HepG2 (cell line): ENCODE results near the gene TMEM131L. TPM values are rescaled to one million over a fixed set of nuclear protein-coding genes. Genes with fewer than 3 reads are reported as not detected.

ENCODE experiments used
- ATAC-seq: fragments of 200-7000 bp; cut with Tn5 transposase; 3 replicates; pipeline ENCODE4 v1.9.1; 2020; ENCODE audit warnings: mild to moderate bottlenecking, moderate library complexity
- BruUV-seq: library from RNA; stranded (reverse); fragments of 400-500 nt; replicated peaks from 2 replicates; lab custom pipeline; 2021; lab: Mats Ljungman, UMichigan
- CTCF ChIA-PET: fragments of 300-600 bp; formaldehyde crosslinking; extraction: SDS; loops from one replicate; lab custom pipeline; 2021; ENCODE audit warnings: low total read pairs, inconsistent platforms, low intra/inter-chr PET ratio; lab: Yijun Ruan, JAX
- POLR2A ChIA-PET: fragments of 350-600 bp; sonication (Branson Sonifier 250); formaldehyde crosslinking; loops from one replicate; lab custom pipeline; 2020; ENCODE audit warnings: antibody characterized with exemption, inconsistent platforms; lab: Yijun Ruan, JAX
- DNase-seq: peaks from one replicate; pipeline ENCODE4 v3.0.0-alpha.2; 2015; ENCODE audit warnings: low spot score
- FAIRE-seq: peaks from 3 replicates; lab custom pipeline; 2011; peaks lifted over from hg19 to GRCh38; lab: Jason Lieb, UNC
- H2AFZ ChIP-seq: one replicate; pipeline ENCODE4 v1.6.1; 2011; ENCODE audit warnings: low read length, inconsistent platforms
- H3K27ac ChIP-seq: fragments of 300-600 bp; 3 replicates; pipeline ENCODE4 v1.8.0; 2011; ENCODE audit warnings: mixed run types, mild to moderate bottlenecking, mixed read lengths, low read length, inconsistent platforms; ENCODE audit not compliant: insufficient read depth; ENCODE audit errors: extremely low read length
- H3K27me3 ChIP-seq, 2 experiments: fragments of 200-600 bp in 1 of 2; 2 replicates in 1 of 2; 3 replicates in 1 of 2; pipeline versions ENCODE4 v1.6.0 to v1.8.0; 2011; ENCODE audit warnings: low read length in 2 of 2, mild to moderate bottlenecking in 2 of 2, moderate library complexity in 2 of 2, inconsistent platforms in 1 of 2; ENCODE audit not compliant: insufficient read depth in 2 of 2, control insufficient read depth in 1 of 2
- H3K36me3 ChIP-seq, 2 experiments: fragments of 200-600 bp in 1 of 2; replicated peaks in 1 of 2; 2 replicates in 1 of 2; 3 replicates in 1 of 2; pipeline versions ENCODE4 v1.5.1 to v1.8.0; 2011; ENCODE audit warnings: low read length in 2 of 2, inconsistent platforms in 1 of 2; ENCODE audit not compliant: insufficient read depth in 2 of 2, control insufficient read depth in 1 of 2
- H3K4me1 ChIP-seq: 2 replicates; pipeline ENCODE4 v1.5.1; 2012; ENCODE audit warnings: low read length, inconsistent platforms; ENCODE audit not compliant: insufficient read depth
- H3K4me2 ChIP-seq: 2 replicates; pipeline ENCODE4 v1.6.0; 2011; ENCODE audit warnings: low read depth, low read length, inconsistent platforms
- H3K4me3 ChIP-seq, 3 experiments: fragments of 200-600 bp in 1 of 3; sonication (generic), shearing (Covaris generic) in 1 of 3; replicated peaks in 1 of 3; 2 replicates each; pipeline ENCODE4 v1.5.1; 2011 to 2016; ENCODE audit warnings: low read length in 3 of 3, inconsistent platforms in 2 of 3, low read depth in 2 of 3, mild to moderate bottlenecking in 2 of 3, control low read depth in 1 of 3, mixed read lengths in 1 of 3; ENCODE audit not compliant: insufficient read depth in 1 of 3
- H3K79me2 ChIP-seq: one replicate; pipeline ENCODE4 v1.6.1; 2011; ENCODE audit warnings: low read length, inconsistent platforms; ENCODE audit not compliant: insufficient read depth
- H3K9ac ChIP-seq: 2 replicates; pipeline ENCODE4 v1.6.0; 2011; ENCODE audit warnings: mild to moderate bottlenecking, low read depth, low read length, inconsistent platforms; ENCODE audit not compliant: insufficient read depth
- H3K9me3 ChIP-seq: 2 replicates; pipeline ENCODE4 v1.5.1; 2012; ENCODE audit warnings: mild to moderate bottlenecking, low read length
- H4K20me1 ChIP-seq: 2 replicates; pipeline ENCODE4 v1.6.0; 2011; ENCODE audit warnings: inconsistent platforms, mild to moderate bottlenecking, low read length, moderate library complexity; ENCODE audit not compliant: insufficient read depth
- ATAD3A ChIP-seq: sonication (generic); formaldehyde crosslinking; IDR thresholded peaks from 2 replicates; pipeline ENCODE4 v1.4.0; 2020; ENCODE audit warnings: missing genetic modification reagents
- FOXK1 ChIP-seq: sonication (generic); formaldehyde crosslinking; IDR thresholded peaks from 2 replicates; pipeline ENCODE4 v1.4.0; 2020; ENCODE audit warnings: low read depth, missing genetic modification reagents, borderline replicate concordance
- IKZF1 ChIP-seq: fragments of 450-650 bp; IDR thresholded peaks from 2 replicates; pipeline ENCODE4 v1.7.1; 2016
- KLF6 ChIP-seq: IDR thresholded peaks from 2 replicates; pipeline ENCODE4 v1.8.0; 2016; ENCODE audit warnings: missing biosample characterization, missing genetic modification reagents
- SOX5 ChIP-seq: IDR thresholded peaks from 2 replicates; pipeline ENCODE4 v1.6.1; 2016; ENCODE audit warnings: borderline replicate concordance
- STAT5B ChIP-seq: sonication (generic); formaldehyde crosslinking; IDR thresholded peaks from 2 replicates; pipeline ENCODE4 v1.4.0; 2020; ENCODE audit warnings: missing genetic modification reagents
- ZNF552 ChIP-seq: sonication (generic); formaldehyde crosslinking; IDR thresholded peaks from 2 replicates; pipeline ENCODE4 v1.9.0; 2022; ENCODE audit warnings: missing genetic modification reagents, mild to moderate bottlenecking, borderline replicate concordance
- ZNF674 ChIP-seq: sonication (generic); formaldehyde crosslinking; IDR thresholded peaks from 2 replicates; pipeline ENCODE4 v1.5.0; 2020; ENCODE audit warnings: low read depth, mild to moderate bottlenecking, missing genetic modification reagents
- ZNF879 ChIP-seq: sonication (generic); formaldehyde crosslinking; IDR thresholded peaks from 2 replicates; pipeline ENCODE4 v1.8.1; 2023; ENCODE audit warnings: missing genetic modification reagents
- ZSCAN9 ChIP-seq: IDR thresholded peaks from 2 replicates; pipeline ENCODE4 v1.6.1; 2016; ENCODE audit warnings: borderline replicate concordance
- WGBS: methylation state at CpG from one replicate; pipeline ENCODE4 v1.1.6; 2017; ENCODE audit warnings: low lambda C conversion rate; 5-methylcytosine and 5-hydroxymethylcytosine counted together
- in situ Hi-C: cut with HindIII; loops from 2 replicates; pipeline ENCODE4 v1.10.0; 2017; ENCODE audit warnings: low pct_unique_long_range_greater_than_20kb; ENCODE audit not compliant: extremely low pct_ligation_motif_present
- intact Hi-C: fragments of 100-400 bp; cut with micrococcal nuclease; formaldehyde crosslinking; loops from one replicate; pipeline ENCODE4 v1.10.0; 2022; ENCODE audit not compliant: unreplicated experiment
- polyA plus RNA-seq, 8 experiments: library from polyadenylated mRNA; depleted of rRNA in 3 of 8; stranded (reverse) in 7 of 8; unstranded in 1 of 8; fragments of >200 nt; fragmentation: Illumina TruSeq in 4 of 8; extraction: Trizol in 4 of 8; gene quantifications; 2 replicates each; pipeline versions ENCODE4 v1.2.1 to v1.2.3, GENCODE V29; 2011 to 2016; ENCODE audit warnings: low read depth in 4 of 8, missing spikeins in 1 of 8, mixed read lengths in 1 of 8; ENCODE audit not compliant: insufficient read depth in 1 of 8
- total RNA-seq, 5 experiments: library from RNA; depleted of rRNA; stranded (reverse); fragments of >200 nt; fragmentation: Illumina TruSeq; extraction: Trizol; gene quantifications; 2 replicates each; pipeline ENCODE4 v1.2.3, GENCODE V29; 2016; ENCODE audit warnings: low read depth in 1 of 5
- TF ChIP-seq, protein P1 (sequence below): sonication (generic); formaldehyde crosslinking; IDR thresholded peaks from 2 replicates; pipeline ENCODE4 v1.5.0; 2020; ENCODE audit warnings: missing genetic modification reagents
- TF ChIP-seq, protein P2 (sequence below): sonication (generic); formaldehyde crosslinking; IDR thresholded peaks from 2 replicates; pipeline ENCODE4 v1.4.0; 2020; ENCODE audit warnings: missing genetic modification reagents, borderline replicate concordance
- TF ChIP-seq, protein P3 (sequence below): IDR thresholded peaks from 2 replicates; pipeline ENCODE4 v1.6.1; 2012; ENCODE audit warnings: low read length, improper control_type of control experiment
- TF ChIP-seq, protein P4 (sequence below): sonication (generic); formaldehyde crosslinking; IDR thresholded peaks from 2 replicates; pipeline ENCODE4 v1.9.0; 2021; ENCODE audit warnings: missing genetic modification reagents, mild to moderate bottlenecking, borderline replicate concordance

The TMEM131L gene
- total and polyA plus RNA-seq, 2 of the 13 experiments (the other 11 are each of a cell fraction or from before 2014, with no cell fraction given), result 2.2 to 4.5 TPM

DNA sequence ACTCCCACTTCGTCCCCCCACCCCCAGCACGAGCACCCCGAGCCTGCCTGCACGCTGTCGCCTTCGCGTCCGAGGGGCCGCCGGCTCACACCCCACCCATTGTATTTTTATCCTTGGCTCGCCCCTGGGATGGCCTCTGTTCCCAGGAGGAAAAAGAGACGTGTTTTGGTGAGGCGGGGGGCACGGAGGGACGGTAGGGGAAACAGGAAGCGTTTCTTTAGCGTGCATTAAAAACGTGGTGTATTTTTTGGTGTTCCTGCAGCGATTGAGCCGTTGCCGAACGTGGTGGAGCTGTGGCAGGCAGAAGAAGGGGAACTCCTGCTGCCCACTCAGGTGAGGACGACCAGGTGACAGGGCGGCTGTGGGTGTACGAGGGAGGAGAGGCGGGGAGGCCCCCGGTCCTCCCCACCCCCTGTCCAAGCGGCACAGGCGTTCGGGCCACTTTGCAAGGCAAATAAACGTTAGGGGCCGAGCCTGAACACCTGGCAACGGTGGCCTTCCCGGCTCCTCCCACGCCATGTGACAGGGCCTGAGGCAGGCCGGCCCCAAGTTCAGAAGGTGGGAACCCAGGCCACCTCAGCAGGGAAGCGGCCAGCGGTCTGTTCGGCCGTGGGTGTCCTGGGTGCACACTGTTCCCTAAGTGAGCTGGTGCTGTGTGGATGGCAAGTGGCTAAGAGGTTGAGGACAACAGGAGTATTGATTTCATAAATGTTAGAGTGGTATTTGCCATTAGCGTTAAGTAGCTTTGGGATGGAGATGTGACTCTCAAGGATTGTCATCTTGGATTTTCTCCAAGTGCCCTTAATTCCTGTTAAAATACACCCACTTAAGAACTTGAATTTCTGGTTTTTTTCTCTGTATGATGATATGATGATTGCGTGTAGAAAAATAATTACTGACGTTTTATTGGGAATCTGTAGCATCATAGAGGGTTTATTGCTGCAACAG lies 1.1 kb downstream of the TMEM131L start (continued):
- 0 out of 2 replicates have a peak, but pooled peaks have one; percentile 15 for TF ChIP-seq ZNF674 (CRISPR knock-in tag)
- no peak for TF ChIP-seq IKZF1

DNA sequence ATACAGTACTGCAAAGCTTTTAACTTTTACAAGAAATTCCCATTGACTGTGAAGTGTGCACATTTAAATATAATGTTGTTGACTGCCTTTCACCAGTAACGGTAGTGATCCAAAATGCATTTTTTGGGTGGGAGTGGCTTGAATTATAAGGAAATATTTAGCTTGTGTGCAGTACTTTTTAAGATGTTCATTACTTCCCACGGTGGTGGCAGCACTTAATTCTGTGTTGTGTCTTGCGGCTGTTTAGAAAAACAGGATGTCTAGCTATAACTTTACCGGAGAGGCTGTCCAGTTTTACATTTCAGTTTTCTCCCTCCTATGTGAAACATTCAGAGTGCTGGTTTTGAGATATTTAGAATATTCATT lies 1.7 kb downstream of the TMEM131L start:
- no peak overlapping the region for H3K27ac ChIP-seq
- POLR2A ChIA-PET, result interaction anchor here (1.9 kb wide), 1 partner anchor 97 kb away, joined by 6 read pairs; no protein-coding TSS in a partner anchor
- no peak overlapping the region; a peak in 1 of 6 replicates for H3K4me3 ChIP-seq
- no peaks in the 10 kb centered on the region for H3K79me2 ChIP-seq
- no peak overlapping the region for H3K9ac ChIP-seq
- peaks cover 0 to 12% of the 10 kb centered on the region in 2 experiments; a peak in 3 of 5 replicates for H3K27me3 ChIP-seq
- FAIRE-seq (no peak), DNase-seq (no peak), ATAC-seq (no peak)
- H3K9me3 ChIP-seq, result no peaks in the 10 kb centered on the region
- in situ Hi-C loops, result no loop called here
- peaks cover 26% of the 10 kb centered on the region for H3K4me1 ChIP-seq
- H3K36me3 ChIP-seq, result no peaks in the 10 kb centered on the region
- CTCF ChIA-PET, result no interaction called here
- WGBS, result 86% methylated on average over 4 of the region's 4 CpGs
- intact Hi-C loops, result loop anchor here (1.0 to 5.0 kb wide), 4 partner anchors 49 to 123 kb away; partner anchors contain the start of gene MND1
- no peak overlapping the region for H3K4me2 ChIP-seq
- no peak overlapping the region for H2AFZ ChIP-seq
- TSS peak; percentile 49 for BruUV-seq
- no peaks in the 10 kb centered on the region for H4K20me1 ChIP-seq
- TF ChIP-seq, protein P1, sequence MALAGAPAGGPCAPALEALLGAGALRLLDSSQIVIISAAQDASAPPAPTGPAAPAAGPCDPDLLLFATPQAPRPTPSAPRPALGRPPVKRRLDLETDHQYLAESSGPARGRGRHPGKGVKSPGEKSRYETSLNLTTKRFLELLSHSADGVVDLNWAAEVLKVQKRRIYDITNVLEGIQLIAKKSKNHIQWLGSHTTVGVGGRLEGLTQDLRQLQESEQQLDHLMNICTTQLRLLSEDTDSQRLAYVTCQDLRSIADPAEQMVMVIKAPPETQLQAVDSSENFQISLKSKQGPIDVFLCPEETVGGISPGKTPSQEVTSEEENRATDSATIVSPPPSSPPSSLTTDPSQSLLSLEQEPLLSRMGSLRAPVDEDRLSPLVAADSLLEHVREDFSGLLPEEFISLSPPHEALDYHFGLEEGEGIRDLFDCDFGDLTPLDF, result no peak
- TF ChIP-seq, protein P2, sequence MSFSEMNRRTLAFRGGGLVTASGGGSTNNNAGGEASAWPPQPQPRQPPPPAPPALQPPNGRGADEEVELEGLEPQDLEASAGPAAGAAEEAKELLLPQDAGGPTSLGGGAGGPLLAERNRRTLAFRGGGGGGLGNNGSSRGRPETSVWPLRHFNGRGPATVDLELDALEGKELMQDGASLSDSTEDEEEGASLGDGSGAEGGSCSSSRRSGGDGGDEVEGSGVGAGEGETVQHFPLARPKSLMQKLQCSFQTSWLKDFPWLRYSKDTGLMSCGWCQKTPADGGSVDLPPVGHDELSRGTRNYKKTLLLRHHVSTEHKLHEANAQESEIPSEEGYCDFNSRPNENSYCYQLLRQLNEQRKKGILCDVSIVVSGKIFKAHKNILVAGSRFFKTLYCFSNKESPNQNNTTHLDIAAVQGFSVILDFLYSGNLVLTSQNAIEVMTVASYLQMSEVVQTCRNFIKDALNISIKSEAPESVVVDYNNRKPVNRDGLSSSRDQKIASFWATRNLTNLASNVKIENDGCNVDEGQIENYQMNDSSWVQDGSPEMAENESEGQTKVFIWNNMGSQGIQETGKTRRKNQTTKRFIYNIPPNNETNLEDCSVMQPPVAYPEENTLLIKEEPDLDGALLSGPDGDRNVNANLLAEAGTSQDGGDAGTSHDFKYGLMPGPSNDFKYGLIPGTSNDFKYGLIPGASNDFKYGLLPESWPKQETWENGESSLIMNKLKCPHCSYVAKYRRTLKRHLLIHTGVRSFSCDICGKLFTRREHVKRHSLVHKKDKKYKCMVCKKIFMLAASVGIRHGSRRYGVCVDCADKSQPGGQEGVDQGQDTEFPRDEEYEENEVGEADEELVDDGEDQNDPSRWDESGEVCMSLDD, result no peak
- no peak for TF ChIP-seq ZNF552 (CRISPR knock-in tag)
- no peak for TF ChIP-seq FOXK1 (CRISPR knock-in tag)
- TF ChIP-seq STAT5B (CRISPR knock-in tag), result no peak
- TF ChIP-seq ATAD3A (CRISPR knock-in tag), result no peak
- TF ChIP-seq KLF6 (CRISPR knock-in tag), result no peak
- TF ChIP-seq, protein P3, sequence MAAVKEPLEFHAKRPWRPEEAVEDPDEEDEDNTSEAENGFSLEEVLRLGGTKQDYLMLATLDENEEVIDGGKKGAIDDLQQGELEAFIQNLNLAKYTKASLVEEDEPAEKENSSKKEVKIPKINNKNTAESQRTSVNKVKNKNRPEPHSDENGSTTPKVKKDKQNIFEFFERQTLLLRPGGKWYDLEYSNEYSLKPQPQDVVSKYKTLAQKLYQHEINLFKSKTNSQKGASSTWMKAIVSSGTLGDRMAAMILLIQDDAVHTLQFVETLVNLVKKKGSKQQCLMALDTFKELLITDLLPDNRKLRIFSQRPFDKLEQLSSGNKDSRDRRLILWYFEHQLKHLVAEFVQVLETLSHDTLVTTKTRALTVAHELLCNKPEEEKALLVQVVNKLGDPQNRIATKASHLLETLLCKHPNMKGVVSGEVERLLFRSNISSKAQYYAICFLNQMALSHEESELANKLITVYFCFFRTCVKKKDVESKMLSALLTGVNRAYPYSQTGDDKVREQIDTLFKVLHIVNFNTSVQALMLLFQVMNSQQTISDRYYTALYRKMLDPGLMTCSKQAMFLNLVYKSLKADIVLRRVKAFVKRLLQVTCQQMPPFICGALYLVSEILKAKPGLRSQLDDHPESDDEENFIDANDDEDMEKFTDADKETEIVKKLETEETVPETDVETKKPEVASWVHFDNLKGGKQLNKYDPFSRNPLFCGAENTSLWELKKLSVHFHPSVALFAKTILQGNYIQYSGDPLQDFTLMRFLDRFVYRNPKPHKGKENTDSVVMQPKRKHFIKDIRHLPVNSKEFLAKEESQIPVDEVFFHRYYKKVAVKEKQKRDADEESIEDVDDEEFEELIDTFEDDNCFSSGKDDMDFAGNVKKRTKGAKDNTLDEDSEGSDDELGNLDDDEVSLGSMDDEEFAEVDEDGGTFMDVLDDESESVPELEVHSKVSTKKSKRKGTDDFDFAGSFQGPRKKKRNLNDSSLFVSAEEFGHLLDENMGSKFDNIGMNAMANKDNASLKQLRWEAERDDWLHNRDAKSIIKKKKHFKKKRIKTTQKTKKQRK, result no peak
- TF ChIP-seq, protein P4, sequence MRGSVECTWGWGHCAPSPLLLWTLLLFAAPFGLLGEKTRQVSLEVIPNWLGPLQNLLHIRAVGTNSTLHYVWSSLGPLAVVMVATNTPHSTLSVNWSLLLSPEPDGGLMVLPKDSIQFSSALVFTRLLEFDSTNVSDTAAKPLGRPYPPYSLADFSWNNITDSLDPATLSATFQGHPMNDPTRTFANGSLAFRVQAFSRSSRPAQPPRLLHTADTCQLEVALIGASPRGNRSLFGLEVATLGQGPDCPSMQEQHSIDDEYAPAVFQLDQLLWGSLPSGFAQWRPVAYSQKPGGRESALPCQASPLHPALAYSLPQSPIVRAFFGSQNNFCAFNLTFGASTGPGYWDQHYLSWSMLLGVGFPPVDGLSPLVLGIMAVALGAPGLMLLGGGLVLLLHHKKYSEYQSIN (CRISPR knock-in tag), result no peak
- TF ChIP-seq SOX5 (CRISPR knock-in tag), result no peak
- no peak for TF ChIP-seq ZSCAN9
- no peak for TF ChIP-seq ZNF879 (CRISPR knock-in tag)
